Hepatocyte (in vitro differentiated cells): ENCODE measurements around the gene XG. TPM values are rescaled to one million over a fixed set of nuclear protein-coding genes. Genes with fewer than 3 reads are reported as not detected.
"Not testable (repeated sequence)": the region's sequence is repeated elsewhere in the genome, so short reads cannot be mapped to it uniquely, and the experiment has no call there.

Source experiments
- DNase-seq: peaks from one replicate; pipeline ENCODE4 v3.0.0-alpha.2; 2016; ENCODE audit warnings: low spot score
- H2AFZ ChIP-seq: fragments of 200-600 bp; sonication (generic); 2 replicates; pipeline ENCODE4 v1.6.0; 2016; ENCODE audit warnings: antibody characterized with exemption, mild to moderate bottlenecking
- H3K27ac ChIP-seq: fragments of 200-600 bp; sonication (generic); 2 replicates; pipeline ENCODE4 v1.5.1; 2016; ENCODE audit warnings: mild to moderate bottlenecking
- H3K27me3 ChIP-seq: fragments of 200-600 bp; sonication (generic); 2 replicates; pipeline ENCODE4 v1.6.1; 2016
- H3K36me3 ChIP-seq: fragments of 200-600 bp; sonication (generic); replicated peaks from 2 replicates; pipeline ENCODE4 v1.5.1; 2016; ENCODE audit warnings: low read depth; ENCODE audit not compliant: insufficient read depth
- H3K4me1 ChIP-seq: fragments of 200-600 bp; sonication (generic); 2 replicates; pipeline ENCODE4 v1.5.1; 2016; ENCODE audit warnings: mild to moderate bottlenecking, moderate library complexity; ENCODE audit not compliant: insufficient read depth
- H3K4me2 ChIP-seq: fragments of 200-600 bp; sonication (generic); 2 replicates; pipeline ENCODE4 v1.6.0; 2016
- H3K4me3 ChIP-seq: fragments of 200-600 bp; sonication (generic); 2 replicates; pipeline ENCODE4 v1.5.1; 2016; ENCODE audit warnings: mild to moderate bottlenecking
- H3K79me2 ChIP-seq: fragments of 200-600 bp; sonication (generic); 2 replicates; pipeline ENCODE4 v1.6.0; 2017; ENCODE audit warnings: mild to moderate bottlenecking
- H3K9me2 ChIP-seq: fragments of 200-600 bp; sonication (generic); replicated peaks from 2 replicates; pipeline ENCODE4 v1.6.0; 2017; ENCODE audit warnings: mild to moderate bottlenecking; ENCODE audit not compliant: insufficient read depth
- H3K9me3 ChIP-seq: fragments of 200-600 bp; sonication (generic); 2 replicates; pipeline ENCODE4 v1.5.1; 2016; ENCODE audit warnings: low read depth, mild to moderate bottlenecking
- H4K20me1 ChIP-seq: fragments of 200-600 bp; sonication (generic); 2 replicates; pipeline ENCODE4 v1.6.0; 2016; ENCODE audit warnings: mild to moderate bottlenecking; ENCODE audit not compliant: insufficient read depth, poor library complexity, severe bottlenecking
- EZH2 ChIP-seq: fragments of 200-600 bp; sonication (generic); IDR thresholded peaks from 2 replicates; pipeline ENCODE4 v1.6.1; 2016; ENCODE audit warnings: antibody characterized with exemption, mild to moderate bottlenecking, borderline replicate concordance
- EZH2phosphoT487 ChIP-seq: fragments of 200-600 bp; sonication (generic); IDR thresholded peaks from one replicate; pipeline ENCODE4 v1.6.1; 2018; ENCODE audit warnings: antibody characterized with exemption, mild to moderate bottlenecking, low read depth, moderate library complexity; ENCODE audit not compliant: unreplicated experiment, severe bottlenecking
- WGBS: methylation state at CpG from one replicate; pipeline ENCODE4 v1.1.6; 2016; ENCODE audit warnings: low lambda C conversion rate; ENCODE audit errors: missing lambda C conversion rate; 5-methylcytosine and 5-hydroxymethylcytosine counted together
- polyA plus RNA-seq: library from polyadenylated mRNA; unstranded; fragments of >200 nt; fragmentation: Nextera tagmentation; extraction: Ambion mirVana; gene quantifications from 2 replicates; pipeline ENCODE4 v1.2.1, GENCODE V29; 2016
- total RNA-seq: library from RNA; depleted of rRNA; stranded (reverse); fragments of >200 nt; gene quantifications from 2 replicates; pipeline ENCODE4 v1.2.3, GENCODE V29; 2014
- TF ChIP-seq, protein P1 (sequence below): fragments of 200-600 bp; sonication (generic); IDR thresholded peaks from 2 replicates; pipeline ENCODE4 v1.5.1; 2016; ENCODE audit warnings: antibody characterized with exemption, mild to moderate bottlenecking; ENCODE audit not compliant: poor library complexity

The XG gene
- total and polyA plus RNA-seq, 2 experiments from 2014 or later, result 0.53 to 0.64 TPM

GRCh38 chrX:2793752-2794151 is 41.9 kb downstream of the XG start:
- H3K27ac ChIP-seq, result no peak overlapping the region
- H3K36me3 ChIP-seq, result no peaks in the 10 kb centered on the region
- H3K4me3 ChIP-seq, result no peak overlapping the region
- no peak for DNase-seq
- H3K9me3 ChIP-seq, result no peaks in the 10 kb centered on the region
- TF ChIP-seq EZH2 (no peak), EZH2phosphoT487 (no peak)
- TF ChIP-seq, protein P1, sequence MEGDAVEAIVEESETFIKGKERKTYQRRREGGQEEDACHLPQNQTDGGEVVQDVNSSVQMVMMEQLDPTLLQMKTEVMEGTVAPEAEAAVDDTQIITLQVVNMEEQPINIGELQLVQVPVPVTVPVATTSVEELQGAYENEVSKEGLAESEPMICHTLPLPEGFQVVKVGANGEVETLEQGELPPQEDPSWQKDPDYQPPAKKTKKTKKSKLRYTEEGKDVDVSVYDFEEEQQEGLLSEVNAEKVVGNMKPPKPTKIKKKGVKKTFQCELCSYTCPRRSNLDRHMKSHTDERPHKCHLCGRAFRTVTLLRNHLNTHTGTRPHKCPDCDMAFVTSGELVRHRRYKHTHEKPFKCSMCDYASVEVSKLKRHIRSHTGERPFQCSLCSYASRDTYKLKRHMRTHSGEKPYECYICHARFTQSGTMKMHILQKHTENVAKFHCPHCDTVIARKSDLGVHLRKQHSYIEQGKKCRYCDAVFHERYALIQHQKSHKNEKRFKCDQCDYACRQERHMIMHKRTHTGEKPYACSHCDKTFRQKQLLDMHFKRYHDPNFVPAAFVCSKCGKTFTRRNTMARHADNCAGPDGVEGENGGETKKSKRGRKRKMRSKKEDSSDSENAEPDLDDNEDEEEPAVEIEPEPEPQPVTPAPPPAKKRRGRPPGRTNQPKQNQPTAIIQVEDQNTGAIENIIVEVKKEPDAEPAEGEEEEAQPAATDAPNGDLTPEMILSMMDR, result no peak
- H3K4me1 ChIP-seq, result no peaks in the 10 kb centered on the region
- WGBS, result 74% methylated on average over 7 of the region's 7 CpGs
- no peaks in the 10 kb centered on the region for H3K79me2 ChIP-seq
- H2AFZ ChIP-seq, result no peak overlapping the region
- H3K9me2 ChIP-seq, result no peaks in the 10 kb centered on the region
- H3K4me2 ChIP-seq, result no peak overlapping the region
- no peaks in the 10 kb centered on the region for H4K20me1 ChIP-seq
- H3K27me3 ChIP-seq, result no peaks in the 10 kb centered on the region

DNA sequence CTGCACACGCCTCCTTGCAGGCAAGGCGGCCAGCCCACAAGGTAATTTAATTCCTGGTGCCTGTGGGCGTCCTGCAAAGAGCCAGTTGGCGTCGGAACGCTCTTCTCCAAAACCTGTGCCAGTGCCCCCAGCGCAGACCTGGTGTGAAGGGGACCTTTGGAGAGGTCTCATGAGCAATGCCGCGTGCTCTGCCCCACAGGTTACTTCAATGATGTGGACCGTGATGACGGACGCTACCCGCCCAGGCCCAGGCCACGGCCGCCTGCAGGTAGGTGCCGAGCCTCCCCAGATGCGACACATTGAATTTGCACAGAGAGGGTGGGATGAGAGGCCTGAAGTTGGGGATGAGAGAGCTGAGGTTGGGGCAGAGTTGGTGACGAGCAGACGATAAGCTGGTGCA is 42.5 kb downstream of the XG start:
- no peaks in the 10 kb centered on the region for H3K79me2 ChIP-seq
- TF ChIP-seq EZH2phosphoT487, result no peak
- TF ChIP-seq, protein P1, result no peak
- no peak for TF ChIP-seq EZH2
- H3K36me3 ChIP-seq, result no peaks in the 10 kb centered on the region
- WGBS, result 96% methylated on average over 19 of the region's 19 CpGs
- H4K20me1 ChIP-seq, result no peaks in the 10 kb centered on the region
- no peaks in the 10 kb centered on the region for H3K4me1 ChIP-seq
- H3K9me3 ChIP-seq, result no peaks in the 10 kb centered on the region
- DNase-seq, result no peak
- no peak overlapping the region for H2AFZ ChIP-seq
- no peak overlapping the region for H3K4me2 ChIP-seq
- no peak overlapping the region for H3K4me3 ChIP-seq
- H3K9me2 ChIP-seq, result no peaks in the 10 kb centered on the region
- no peak overlapping the region for H3K27ac ChIP-seq
- H3K27me3 ChIP-seq, result no peaks in the 10 kb centered on the region

GRCh38 chrX:2796808-2797207 is 45.0 kb downstream of the XG start:
- H2AFZ ChIP-seq, H4K20me1 ChIP-seq, H3K4me1 ChIP-seq, H3K36me3 ChIP-seq, H3K9me3 ChIP-seq, H3K4me3 ChIP-seq, DNase-seq, H3K79me2 ChIP-seq, H3K9me2 ChIP-seq, H3K27ac ChIP-seq, H3K27me3 ChIP-seq: not testable (repeated sequence)
- WGBS, result 55% methylated on average over 15 of the region's 15 CpGs
- peak overlapping the region; percentile 11 for H3K4me2 ChIP-seq

DNA sequence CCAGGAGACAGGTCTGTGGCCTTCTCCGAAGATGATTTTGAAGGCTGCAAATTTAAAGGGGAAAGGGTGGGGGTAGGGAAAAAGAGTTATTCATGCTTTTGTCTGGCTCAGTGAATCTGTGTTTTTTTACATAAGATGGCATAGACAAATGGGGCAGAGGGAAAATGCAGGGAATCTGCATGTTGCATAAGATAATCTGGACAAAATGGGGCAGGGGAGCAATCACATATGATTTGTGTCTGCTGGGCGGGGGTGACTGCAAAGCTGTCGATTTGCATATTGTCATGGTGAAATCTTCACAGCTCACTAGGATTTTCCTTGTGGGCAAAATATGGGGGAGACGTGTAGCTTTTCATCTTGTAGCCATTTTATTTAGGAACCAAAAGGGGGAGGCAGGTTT is 47.5 kb downstream of the XG start:
- H3K9me3 ChIP-seq, result no peaks in the 10 kb centered on the region
- WGBS, result 67% methylated on average over 4 of the region's 4 CpGs

GRCh38 chrX:2799980-2800379 is 48.1 kb downstream of the XG start:
- 59% methylated on average over 5 of the region's 5 CpGs for WGBS
- not testable (repeated sequence) for H3K9me2 ChIP-seq, H3K79me2 ChIP-seq, H3K27me3 ChIP-seq, H3K4me3 ChIP-seq, H3K9me3 ChIP-seq, H3K4me2 ChIP-seq, H4K20me1 ChIP-seq, DNase-seq, H3K36me3 ChIP-seq, H2AFZ ChIP-seq, H3K27ac ChIP-seq
- peaks cover 16% of the 10 kb centered on the region for H3K4me1 ChIP-seq

More for the DNA sequence above, 47.5 kb downstream of the XG start:
- H3K4me2 ChIP-seq, result no peak overlapping the region
- H3K27me3 ChIP-seq, result no peaks in the 10 kb centered on the region
- no peak overlapping the region for H2AFZ ChIP-seq
- no peaks in the 10 kb centered on the region for H4K20me1 ChIP-seq
- H3K27ac ChIP-seq, result no peak overlapping the region
- H3K4me1 ChIP-seq, result peaks cover 12% of the 10 kb centered on the region
- DNase-seq, result no peak
- no peaks in the 10 kb centered on the region for H3K9me2 ChIP-seq
- TF ChIP-seq, protein P1, result no peak
- TF ChIP-seq EZH2phosphoT487, result no peak
- no peak for TF ChIP-seq EZH2
- H3K36me3 ChIP-seq, result no peaks in the 10 kb centered on the region
- H3K79me2 ChIP-seq, result no peaks in the 10 kb centered on the region
- no peak overlapping the region for H3K4me3 ChIP-seq
